Mesothelial cell of epicardium (in vitro differentiated cells): ENCODE results near the gene SVEP1. TPM values are rescaled to one million over a fixed set of nuclear protein-coding genes. Genes with fewer than 3 reads are reported as not detected.

Experiments used
- DNase-seq, 2 experiments: peaks; one replicate each; pipeline ENCODE4 v3.0.0; 2021; ENCODE audit warnings: low spot score in 2 of 2; ENCODE audit not compliant: unreplicated experiment in 2 of 2
- H3K27ac Mint-ChIP-seq: 2 replicates; pipeline ENCODE4 v1.8.0; 2021; ENCODE audit warnings: mixed read lengths
- H3K27me3 Mint-ChIP-seq: 2 replicates; pipeline ENCODE4 v1.8.0; 2021; ENCODE audit warnings: low read depth, mixed read lengths
- H3K36me3 Mint-ChIP-seq: 2 replicates; pipeline ENCODE4 v1.8.0; 2021; ENCODE audit warnings: mixed read lengths
- H3K4me1 Mint-ChIP-seq: 2 replicates; pipeline ENCODE4 v1.8.0; 2021; ENCODE audit warnings: mixed read lengths
- H3K4me3 Mint-ChIP-seq: 2 replicates; pipeline ENCODE4 v1.8.0; 2021; ENCODE audit warnings: mild to moderate bottlenecking, moderate library complexity, mixed read lengths
- H3K9me3 Mint-ChIP-seq: 2 replicates; pipeline ENCODE4 v1.8.0; 2021; ENCODE audit warnings: mixed read lengths
- total RNA-seq: library from RNA; stranded (reverse); gene quantifications from 3 replicates; pipeline ENCODE4 v1.2.1, GENCODE V29; 2021
- TF ChIP-seq, protein P1 (sequence below): fragments of 200-600 bp; sonication (generic); IDR thresholded peaks from one replicate; pipeline ENCODE4 v1.5.0; 2021; ENCODE audit warnings: antibody characterized with exemption; ENCODE audit not compliant: unreplicated experiment

Gene SVEP1
- total RNA-seq, 1 donor from 2014 or later, result 47.2 TPM

- H3K4me3 Mint-ChIP-seq, result no peak overlapping the region
- no peak for DNase-seq
- no peaks in the 10 kb centered on the region for H3K27me3 Mint-ChIP-seq
- TF ChIP-seq, protein P1, sequence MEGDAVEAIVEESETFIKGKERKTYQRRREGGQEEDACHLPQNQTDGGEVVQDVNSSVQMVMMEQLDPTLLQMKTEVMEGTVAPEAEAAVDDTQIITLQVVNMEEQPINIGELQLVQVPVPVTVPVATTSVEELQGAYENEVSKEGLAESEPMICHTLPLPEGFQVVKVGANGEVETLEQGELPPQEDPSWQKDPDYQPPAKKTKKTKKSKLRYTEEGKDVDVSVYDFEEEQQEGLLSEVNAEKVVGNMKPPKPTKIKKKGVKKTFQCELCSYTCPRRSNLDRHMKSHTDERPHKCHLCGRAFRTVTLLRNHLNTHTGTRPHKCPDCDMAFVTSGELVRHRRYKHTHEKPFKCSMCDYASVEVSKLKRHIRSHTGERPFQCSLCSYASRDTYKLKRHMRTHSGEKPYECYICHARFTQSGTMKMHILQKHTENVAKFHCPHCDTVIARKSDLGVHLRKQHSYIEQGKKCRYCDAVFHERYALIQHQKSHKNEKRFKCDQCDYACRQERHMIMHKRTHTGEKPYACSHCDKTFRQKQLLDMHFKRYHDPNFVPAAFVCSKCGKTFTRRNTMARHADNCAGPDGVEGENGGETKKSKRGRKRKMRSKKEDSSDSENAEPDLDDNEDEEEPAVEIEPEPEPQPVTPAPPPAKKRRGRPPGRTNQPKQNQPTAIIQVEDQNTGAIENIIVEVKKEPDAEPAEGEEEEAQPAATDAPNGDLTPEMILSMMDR, result no peak
- no peaks in the 10 kb centered on the region for H3K9me3 Mint-ChIP-seq
- peaks cover 5% of the 10 kb centered on the region for H3K36me3 Mint-ChIP-seq
- no peak overlapping the region for H3K27ac Mint-ChIP-seq
- no peaks in the 10 kb centered on the region for H3K4me1 Mint-ChIP-seq
These were observed 103.3 kb downstream of the SVEP1 start for GRCh38 chr9:110476251-110476650.

DNA sequence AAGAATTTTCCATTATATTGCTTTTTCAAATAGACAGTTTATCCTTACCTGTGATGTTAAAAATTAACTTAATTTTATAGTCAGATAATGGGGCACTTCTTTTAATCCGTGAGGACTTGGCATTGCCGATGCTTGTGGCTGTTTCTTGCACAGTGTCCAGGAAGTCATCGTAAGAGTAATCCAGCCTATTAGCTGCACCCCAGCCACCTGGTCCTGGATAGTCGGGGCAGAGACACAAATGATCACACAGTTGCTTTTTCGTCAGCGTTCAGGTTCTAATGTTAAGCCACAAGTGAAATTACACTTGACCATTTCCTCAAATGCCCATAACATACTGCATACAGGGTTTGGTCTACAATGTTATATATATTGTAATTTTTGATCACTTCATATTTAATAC is 107.4 kb downstream of the SVEP1 start:
- Mint-ChIP-seq H3K4me3 (no peak overlapping the region), H3K27me3 (no peaks in the 10 kb centered on the region), H3K27ac (no peak overlapping the region), H3K9me3 (no peaks in the 10 kb centered on the region), H3K36me3 (peaks cover 16% of the 10 kb centered on the region), H3K4me1 (no peaks in the 10 kb centered on the region)
- TF ChIP-seq, protein P1, result no peak
- no peak for DNase-seq

- no peak overlapping the region for H3K4me3 Mint-ChIP-seq
- TF ChIP-seq, protein P1, result no peak
- H3K9me3 Mint-ChIP-seq, result no peaks in the 10 kb centered on the region
- H3K27me3 Mint-ChIP-seq, result no peaks in the 10 kb centered on the region
- no peak for DNase-seq
- no peaks in the 10 kb centered on the region for H3K4me1 Mint-ChIP-seq
- no peak overlapping the region for H3K27ac Mint-ChIP-seq
- peaks cover 24% of the 10 kb centered on the region for H3K36me3 Mint-ChIP-seq
These were observed 110.6 kb downstream of the SVEP1 start for GRCh38 chr9:110468950-110469349.

GRCh38 chr9:110465190-110465589 is 114.4 kb downstream of the SVEP1 start:
- Mint-ChIP-seq H3K36me3 (peaks cover 18% of the 10 kb centered on the region), H3K27me3 (no peaks in the 10 kb centered on the region)

GRCh38 chr9:110464321-110464720 is 115.2 kb downstream of the SVEP1 start:
- no peak for DNase-seq
- Mint-ChIP-seq H3K4me3 (no peak overlapping the region), H3K36me3 (peaks cover 18% of the 10 kb centered on the region), H3K9me3 (no peaks in the 10 kb centered on the region), H3K27me3 (no peaks in the 10 kb centered on the region), H3K4me1 (no peaks in the 10 kb centered on the region), H3K27ac (no peak overlapping the region)
- TF ChIP-seq, protein P1, result no peak

More at GRCh38 chr9:110465190-110465589, 114.4 kb downstream of the SVEP1 start:
- TF ChIP-seq, protein P1, result no peak
- H3K27ac Mint-ChIP-seq, result no peak overlapping the region
- no peaks in the 10 kb centered on the region for H3K9me3 Mint-ChIP-seq
- no peaks in the 10 kb centered on the region for H3K4me1 Mint-ChIP-seq
- no peak overlapping the region for H3K4me3 Mint-ChIP-seq
- no peak for DNase-seq

DNA sequence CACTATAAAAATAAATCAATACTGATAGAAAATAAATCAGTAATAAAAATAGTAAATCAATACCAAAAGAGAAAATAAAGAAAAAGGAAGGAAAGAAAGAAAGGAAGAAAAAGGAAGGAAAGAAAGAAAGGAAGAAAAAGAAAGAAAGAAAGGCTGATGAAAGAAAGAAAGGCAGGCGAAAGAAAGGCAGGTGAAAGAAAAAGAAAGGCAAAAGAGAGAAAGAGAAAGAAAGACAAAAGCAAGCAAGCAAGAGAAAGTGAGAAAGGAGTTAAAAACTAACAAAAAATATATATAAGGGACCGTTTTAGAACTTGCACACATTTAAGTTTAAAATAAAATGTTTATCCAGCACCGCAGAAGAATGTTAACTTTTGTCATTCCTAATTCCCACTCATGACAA is 116.0 kb downstream of the SVEP1 start:
- Mint-ChIP-seq H3K4me3 (no peak overlapping the region), H3K9me3 (no peaks in the 10 kb centered on the region), H3K27me3 (no peaks in the 10 kb centered on the region), H3K27ac (no peak overlapping the region), H3K36me3 (peaks cover 18% of the 10 kb centered on the region), H3K4me1 (no peaks in the 10 kb centered on the region)
- DNase-seq, result no peak
- TF ChIP-seq, protein P1, result no peak
